Mammary epithelial cell (primary cell): ENCODE data around the gene VENTX.

Experiments
- EZH2 ChIP-seq: IDR thresholded peaks from 2 replicates; pipeline ENCODE4 v1.6.1; 2012; ENCODE audit warnings: low read length, inconsistent platforms, borderline replicate concordance
- TF ChIP-seq, protein P1 (sequence below), 2 donors: IDR thresholded peaks in 1 of 2; conservative IDR thresholded peaks in 1 of 2; 2 replicates each; pipeline ENCODE4 v1.5.1; 2011 to 2012; ENCODE audit warnings: inconsistent platforms in 2 of 2, low read length in 2 of 2, mild to moderate bottlenecking in 2 of 2, control low read depth in 1 of 2, low read depth in 1 of 2; ENCODE audit not compliant: insufficient read depth in 1 of 2; ENCODE audit errors: extremely low read depth in 1 of 2

DNA sequence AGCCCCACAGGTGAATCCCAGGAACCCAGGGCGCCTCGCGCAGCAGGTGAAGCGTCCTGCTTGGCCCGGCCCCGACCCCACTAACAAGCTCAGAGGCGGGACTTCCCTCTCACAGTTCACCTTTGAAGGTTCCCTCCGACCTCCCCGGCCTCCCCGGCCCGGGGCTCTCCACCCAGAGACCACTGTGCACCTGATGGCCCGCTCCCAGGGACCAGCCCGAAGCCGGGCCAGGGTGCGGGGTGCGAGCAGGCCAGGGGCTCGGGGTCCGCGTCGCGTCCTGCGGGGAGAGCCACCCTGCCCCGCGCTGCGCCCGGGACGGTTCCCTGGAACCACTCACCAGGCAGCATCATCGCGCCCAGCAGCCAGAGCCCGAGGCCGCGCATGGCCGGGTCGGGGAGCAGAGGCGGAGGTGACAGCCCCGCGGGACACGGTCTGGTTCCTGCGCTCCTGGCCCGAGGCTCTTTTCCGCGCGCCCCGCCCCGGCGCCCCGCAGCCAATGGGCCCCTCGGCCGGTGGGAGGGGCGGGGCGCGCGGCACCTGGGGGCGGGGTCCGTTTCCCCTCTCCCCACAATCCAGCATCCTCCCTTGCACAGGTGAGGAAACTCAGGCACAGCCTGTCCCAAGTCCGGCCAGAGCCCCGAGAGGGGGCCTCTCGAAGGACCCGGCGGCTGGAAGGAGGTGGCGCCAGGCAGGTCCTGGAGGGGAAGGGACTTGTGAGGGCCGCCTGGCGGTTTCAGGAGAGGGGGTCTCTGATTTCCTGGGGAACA is 39.0 kb downstream of the VENTX start, which contains the start of gene ADAM8:
- TF ChIP-seq, protein P1, sequence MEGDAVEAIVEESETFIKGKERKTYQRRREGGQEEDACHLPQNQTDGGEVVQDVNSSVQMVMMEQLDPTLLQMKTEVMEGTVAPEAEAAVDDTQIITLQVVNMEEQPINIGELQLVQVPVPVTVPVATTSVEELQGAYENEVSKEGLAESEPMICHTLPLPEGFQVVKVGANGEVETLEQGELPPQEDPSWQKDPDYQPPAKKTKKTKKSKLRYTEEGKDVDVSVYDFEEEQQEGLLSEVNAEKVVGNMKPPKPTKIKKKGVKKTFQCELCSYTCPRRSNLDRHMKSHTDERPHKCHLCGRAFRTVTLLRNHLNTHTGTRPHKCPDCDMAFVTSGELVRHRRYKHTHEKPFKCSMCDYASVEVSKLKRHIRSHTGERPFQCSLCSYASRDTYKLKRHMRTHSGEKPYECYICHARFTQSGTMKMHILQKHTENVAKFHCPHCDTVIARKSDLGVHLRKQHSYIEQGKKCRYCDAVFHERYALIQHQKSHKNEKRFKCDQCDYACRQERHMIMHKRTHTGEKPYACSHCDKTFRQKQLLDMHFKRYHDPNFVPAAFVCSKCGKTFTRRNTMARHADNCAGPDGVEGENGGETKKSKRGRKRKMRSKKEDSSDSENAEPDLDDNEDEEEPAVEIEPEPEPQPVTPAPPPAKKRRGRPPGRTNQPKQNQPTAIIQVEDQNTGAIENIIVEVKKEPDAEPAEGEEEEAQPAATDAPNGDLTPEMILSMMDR (conservative IDR thresholded peaks at IDR 0.05 in 1 of 2, IDR thresholded peaks at IDR 0.05 in 1 of 2; ENCODE audit: extremely low read depth in 1 of 2, insufficient read depth in 1 of 2, low read depth in 1 of 2, low read length in 2 of 2): no peak
- TF ChIP-seq EZH2: no peak
